Fibroblast of pulmonary artery (primary cell): ENCODE measurements around the gene TANGO2.

Source experiments
- DNase-seq: peaks from one replicate; pipeline ENCODE4 v3.0.0-alpha.2; 2010; ENCODE audit warnings: low read depth
- H3K4me3 ChIP-seq: replicated peaks from 2 replicates; pipeline ENCODE4 v1.5.1; 2011; ENCODE audit warnings: low read depth, mild to moderate bottlenecking, control low read depth, low read length, moderate library complexity
- CTCF ChIP-seq: IDR thresholded peaks from 2 replicates; pipeline ENCODE4 v1.5.1; 2011; ENCODE audit warnings: mild to moderate bottlenecking, control low read depth, low read length, inconsistent platforms; ENCODE audit errors: missing control alignments

Gene TANGO2

GRCh38 chr22:20026996-20027601 lies 6.2 kb downstream of the TANGO2 start:
- no peak overlapping the region for H3K4me3 ChIP-seq
- TF ChIP-seq CTCF, result no peak
- no peak for DNase-seq

GRCh38 chr22:20027966-20028854 lies 7.3 kb downstream of the TANGO2 start:
- peak; percentile 45 for TF ChIP-seq CTCF
- peak; percentile 37 for DNase-seq
- no peak overlapping the region for H3K4me3 ChIP-seq

GRCh38 chr22:20028855-20029549 lies 8.1 kb downstream of the TANGO2 start:
- DNase-seq, result no peak
- TF ChIP-seq CTCF, result no peak

GRCh38 chr22:20029550-20030225 lies 8.8 kb downstream of the TANGO2 start:
- no peak overlapping the region for H3K4me3 ChIP-seq
- no peak for DNase-seq
- TF ChIP-seq CTCF, result no peak

More at GRCh38 chr22:20028855-20029549, 8.1 kb downstream of the TANGO2 start:
- H3K4me3 ChIP-seq, result no peak overlapping the region

- TF ChIP-seq CTCF, result no peak
- DNase-seq, result no peak
- no peak overlapping the region for H3K4me3 ChIP-seq
Measured at GRCh38 chr22:20031732-20032406, 11.0 kb downstream of the TANGO2 start.

GRCh38 chr22:20032407-20032991 lies 11.6 kb downstream of the TANGO2 start:
- TF ChIP-seq CTCF, result no peak
- DNase-seq, result no peak
- no peak overlapping the region for H3K4me3 ChIP-seq
